Measurements from ENCODE around the gene FNIP1.

- no peak for TF ChIP-seq CTCF (IDR thresholded peaks at IDR 0.05 in 2 of 3, conservative IDR thresholded peaks at IDR 0.05 in 1 of 3; ENCODE audit: borderline replicate concordance in 1 of 3, insufficient read depth in 1 of 3, low read depth in 2 of 3, low read length in 2 of 3)
- no peak for TF ChIP-seq EZH2 (IDR thresholded peaks at IDR 0.05)
- TF ChIP-seq, protein P1, sequence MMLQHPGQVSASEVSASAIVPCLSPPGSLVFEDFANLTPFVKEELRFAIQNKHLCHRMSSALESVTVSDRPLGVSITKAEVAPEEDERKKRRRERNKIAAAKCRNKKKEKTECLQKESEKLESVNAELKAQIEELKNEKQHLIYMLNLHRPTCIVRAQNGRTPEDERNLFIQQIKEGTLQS (IDR thresholded peaks at IDR 0.05), result no peak
- no peak for TF ChIP-seq POLR2AphosphoS5 (IDR thresholded peaks at IDR 0.05; ENCODE audit: low read depth, low read length)
- no peak for TF ChIP-seq ELF1 (IDR thresholded peaks at IDR 0.05; ENCODE audit: borderline replicate concordance, low read depth)
- no peak for TF ChIP-seq SRF (IDR thresholded peaks at IDR 0.05; ENCODE audit: low read depth)
- TF ChIP-seq FOSL1 (IDR thresholded peaks at IDR 0.05; ENCODE audit: low read depth), result no peak
- TF ChIP-seq YY1 (IDR thresholded peaks at IDR 0.05; ENCODE audit: extremely low read depth, insufficient replicate concordance, low read depth, low read length), result no peak
- no peak for TF ChIP-seq RAD21 (IDR thresholded peaks at IDR 0.05; ENCODE audit: low read depth)
- no peak for TF ChIP-seq POLR2A (IDR thresholded peaks at IDR 0.05; ENCODE audit: borderline replicate concordance, extremely low read depth, insufficient read depth, insufficient read length)
These were observed 9.1 kb downstream of the FNIP1 start for GRCh38 chr5:131787736-131788135.

Measured in HCT116 (cell line).